Keratinocyte (primary cell): Measurements from ENCODE around the gene FBXO47. TPM values are rescaled to one million over a fixed set of nuclear protein-coding genes. Genes with fewer than 3 reads are reported as not detected.

Experiments used
- DNase-seq: peaks from one replicate; pipeline ENCODE4 v3.0.0-alpha.2; 2011; ENCODE audit warnings: low read depth, missing footprints, low spot score
- FAIRE-seq: peaks from 2 replicates; lab custom pipeline; 2011; peaks lifted over from hg19 to GRCh38; lab: Jason Lieb, UNC
- H2AFZ ChIP-seq: 2 replicates; pipeline ENCODE4 v1.6.0; 2012; ENCODE audit warnings: low read length, control low read depth, inconsistent platforms; ENCODE audit not compliant: control insufficient read depth
- H3K27ac ChIP-seq: 2 replicates; pipeline ENCODE4 v1.5.1; 2011; ENCODE audit warnings: low read length; ENCODE audit not compliant: control insufficient read depth, insufficient read depth
- H3K27me3 ChIP-seq: 3 replicates; pipeline ENCODE4 v1.6.0; 2011; ENCODE audit warnings: low read length; ENCODE audit not compliant: control insufficient read depth, insufficient read depth; ENCODE audit errors: extremely low read depth
- H3K36me3 ChIP-seq, 2 experiments: 2 replicates in 1 of 2; 3 replicates in 1 of 2; pipeline ENCODE4 v1.5.1; 2011; ENCODE audit warnings: low read length in 2 of 2, mild to moderate bottlenecking in 1 of 2; ENCODE audit not compliant: control insufficient read depth in 2 of 2, insufficient read depth in 2 of 2; ENCODE audit errors: extremely low read depth in 1 of 2
- H3K4me1 ChIP-seq: 3 replicates; pipeline ENCODE4 v1.5.1; 2011; ENCODE audit warnings: low read length; ENCODE audit not compliant: control insufficient read depth, insufficient read depth; ENCODE audit errors: extremely low read depth
- H3K4me2 ChIP-seq: 3 replicates; pipeline ENCODE4 v1.6.0; 2011; ENCODE audit warnings: low read depth, low read length; ENCODE audit not compliant: control insufficient read depth, insufficient read depth; ENCODE audit errors: extremely low read depth
- H3K4me3 ChIP-seq, 3 experiments: fragments of 200-600 bp in 1 of 3; sonication (generic) in 1 of 3; 2 replicates in 2 of 3; 3 replicates in 1 of 3; pipeline ENCODE4 v1.5.1; 2011 to 2016; ENCODE audit warnings: low read length in 3 of 3, mild to moderate bottlenecking in 3 of 3, control low read depth in 2 of 3, inconsistent platforms in 1 of 3, low read depth in 1 of 3, mixed read lengths in 1 of 3, mixed run types in 1 of 3, moderate library complexity in 1 of 3; ENCODE audit not compliant: control insufficient read depth in 2 of 3, insufficient read depth in 2 of 3; ENCODE audit errors: extremely low read depth in 1 of 3
- H3K79me2 ChIP-seq: 2 replicates; pipeline ENCODE4 v1.6.0; 2012; ENCODE audit warnings: low read length; ENCODE audit not compliant: control insufficient read depth, insufficient read depth
- H3K9ac ChIP-seq: 3 replicates; pipeline ENCODE4 v1.6.0; 2011; ENCODE audit warnings: low read length; ENCODE audit not compliant: control insufficient read depth, insufficient read depth; ENCODE audit errors: extremely low read depth
- H3K9me1 ChIP-seq: 3 replicates; pipeline ENCODE4 v1.6.0; 2011; ENCODE audit warnings: low read length; ENCODE audit not compliant: control insufficient read depth, insufficient read depth; ENCODE audit errors: extremely low read depth
- H3K9me3 ChIP-seq: 2 replicates; pipeline ENCODE4 v1.5.1; 2012; ENCODE audit warnings: low read depth, low read length; ENCODE audit not compliant: control insufficient read depth
- H4K20me1 ChIP-seq: 3 replicates; pipeline ENCODE4 v1.6.0; 2011; ENCODE audit warnings: low read length; ENCODE audit not compliant: control insufficient read depth, insufficient read depth; ENCODE audit errors: extremely low read depth
- EZH2 ChIP-seq: IDR thresholded peaks from one replicate; pipeline ENCODE4 v1.6.1; 2012; ENCODE audit warnings: inconsistent platforms, mild to moderate bottlenecking, low read length, moderate library complexity
- dilution Hi-C: fragments of 300-500 bp; cut with MboI; formaldehyde crosslinking; loops from one replicate; pipeline ENCODE4 v1.7.0; 2020; ENCODE audit warnings: low sequenced_read_pairs; ENCODE audit not compliant: extremely low pct_ligation_motif_present
- polyA plus RNA-seq, 5 experiments: library from polyadenylated mRNA; depleted of rRNA in 3 of 5; stranded (reverse) in 3 of 5; stranded (forward) in 1 of 5; unstranded in 1 of 5; fragments of >200 nt; gene quantifications; 1 replicate in 1 of 5; 2 replicates in 3 of 5; 3 replicates in 1 of 5; pipeline versions ENCODE4 v1.2.1 to v1.2.3, GENCODE V29; 2011 to 2012; ENCODE audit warnings: missing spikeins in 2 of 5, low read depth in 1 of 5, low replicate concordance in 1 of 5
- TF ChIP-seq, protein P1 (sequence below), 3 experiments: IDR thresholded peaks in 1 of 3; conservative IDR thresholded peaks in 1 of 3; optimal IDR thresholded peaks in 1 of 3; 2 replicates in 2 of 3; 3 replicates in 1 of 3; pipeline versions ENCODE3 to v1.5.1; 2011; ENCODE audit warnings: low read length in 3 of 3, mild to moderate bottlenecking in 3 of 3, moderate library complexity in 2 of 3, control low read depth in 1 of 3, inconsistent platforms in 1 of 3; ENCODE audit not compliant: insufficient read depth in 2 of 3; ENCODE audit errors: extremely low read depth in 1 of 3

The FBXO47 gene
- polyA plus RNA-seq, 1 donor (not counting 4 experiments of a cell fraction or from before 2014, with no cell fraction given): not detected

DNA sequence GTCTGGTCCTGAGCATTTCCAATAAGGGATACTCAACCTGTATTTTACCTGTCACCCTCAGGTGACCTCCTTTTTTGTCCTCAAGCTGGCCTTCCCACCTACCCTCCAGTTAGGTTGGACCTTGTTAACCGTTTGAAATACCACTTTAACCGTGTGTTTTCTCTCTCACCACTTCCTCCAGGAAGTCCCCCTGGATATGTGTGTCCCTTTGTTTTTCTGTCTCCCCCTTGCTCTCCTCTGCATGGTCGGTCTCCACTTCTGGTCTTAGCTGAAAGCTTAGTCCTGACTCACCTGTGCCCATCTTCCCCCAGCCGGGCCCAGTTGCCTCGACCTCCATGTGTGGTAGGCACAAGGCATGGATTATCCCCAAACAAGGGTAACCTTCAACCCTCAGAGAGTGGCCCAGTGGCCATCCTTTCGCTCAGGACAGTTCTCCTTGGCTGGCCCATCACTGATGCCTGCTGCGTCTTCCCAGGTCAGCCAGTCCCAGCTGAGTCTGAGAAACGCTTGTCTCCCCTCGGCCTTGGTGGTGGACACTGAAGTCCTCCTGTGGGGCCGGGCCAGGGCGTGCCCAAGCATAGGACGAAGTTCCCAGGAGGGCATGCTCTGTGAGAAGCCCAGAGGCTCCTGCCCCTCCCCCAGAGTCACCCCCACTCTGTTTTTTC is 77.3 kb downstream of the FBXO47 start:
- Histone ChIP-seq H3K4me2 (no peak overlapping the region), H3K27ac (no peak overlapping the region), H3K4me1 (no peaks in the 10 kb centered on the region), H3K36me3 (peaks cover 55 to 66% of the 10 kb centered on the region in 2 experiments), H4K20me1 (peaks cover 6% of the 10 kb centered on the region), H3K4me3 (no peak overlapping the region), H3K9me3 (no peaks in the 10 kb centered on the region), H3K9me1 (no peaks in the 10 kb centered on the region), H3K27me3 (no peaks in the 10 kb centered on the region), H3K9ac (no peak overlapping the region), H3K79me2 (peaks cover 51% of the 10 kb centered on the region), H2AFZ (no peak overlapping the region)
- FAIRE-seq (no peak), DNase-seq (no peak)
- dilution Hi-C loops: no loop called here
- TF ChIP-seq, protein P1, sequence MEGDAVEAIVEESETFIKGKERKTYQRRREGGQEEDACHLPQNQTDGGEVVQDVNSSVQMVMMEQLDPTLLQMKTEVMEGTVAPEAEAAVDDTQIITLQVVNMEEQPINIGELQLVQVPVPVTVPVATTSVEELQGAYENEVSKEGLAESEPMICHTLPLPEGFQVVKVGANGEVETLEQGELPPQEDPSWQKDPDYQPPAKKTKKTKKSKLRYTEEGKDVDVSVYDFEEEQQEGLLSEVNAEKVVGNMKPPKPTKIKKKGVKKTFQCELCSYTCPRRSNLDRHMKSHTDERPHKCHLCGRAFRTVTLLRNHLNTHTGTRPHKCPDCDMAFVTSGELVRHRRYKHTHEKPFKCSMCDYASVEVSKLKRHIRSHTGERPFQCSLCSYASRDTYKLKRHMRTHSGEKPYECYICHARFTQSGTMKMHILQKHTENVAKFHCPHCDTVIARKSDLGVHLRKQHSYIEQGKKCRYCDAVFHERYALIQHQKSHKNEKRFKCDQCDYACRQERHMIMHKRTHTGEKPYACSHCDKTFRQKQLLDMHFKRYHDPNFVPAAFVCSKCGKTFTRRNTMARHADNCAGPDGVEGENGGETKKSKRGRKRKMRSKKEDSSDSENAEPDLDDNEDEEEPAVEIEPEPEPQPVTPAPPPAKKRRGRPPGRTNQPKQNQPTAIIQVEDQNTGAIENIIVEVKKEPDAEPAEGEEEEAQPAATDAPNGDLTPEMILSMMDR (optimal IDR thresholded peaks at IDR 0.05 in 1 of 3, IDR thresholded peaks at IDR 0.05 in 1 of 3, conservative IDR thresholded peaks at IDR 0.05 in 1 of 3; ENCODE audit: extremely low read depth in 1 of 3, insufficient read depth in 2 of 3, low read length in 3 of 3): no peak
- TF ChIP-seq EZH2: no peak

DNA sequence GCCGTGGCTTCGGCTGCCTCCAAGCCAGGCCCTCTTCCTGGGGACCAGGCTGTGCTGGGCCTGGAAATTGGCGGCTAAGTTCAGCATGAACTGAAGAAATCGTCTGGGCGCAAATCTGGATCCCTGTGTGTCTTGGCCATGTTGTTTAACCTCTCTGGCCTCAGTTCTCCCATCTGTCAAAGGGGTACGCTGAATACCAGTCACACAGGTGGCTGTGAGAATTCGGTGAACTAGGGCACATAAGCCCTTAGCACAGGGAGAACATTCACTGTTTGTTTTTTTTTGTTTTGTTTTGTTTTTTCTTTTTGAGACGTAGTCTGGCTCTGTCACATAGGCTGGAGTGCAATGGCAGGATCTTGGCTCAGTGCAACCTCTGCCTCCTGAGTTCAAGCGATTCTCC is 78.4 kb downstream of the FBXO47 start:
- H3K9me1 ChIP-seq: no peaks in the 10 kb centered on the region
- dilution Hi-C loops: no loop called here
- H3K4me1 ChIP-seq: peaks cover 3% of the 10 kb centered on the region
- no peak overlapping the region for H3K9ac ChIP-seq
- no peak for TF ChIP-seq EZH2
- TF ChIP-seq, protein P1 (optimal IDR thresholded peaks at IDR 0.05 in 1 of 3, IDR thresholded peaks at IDR 0.05 in 1 of 3, conservative IDR thresholded peaks at IDR 0.05 in 1 of 3; ENCODE audit: extremely low read depth in 1 of 3, insufficient read depth in 2 of 3, low read length in 3 of 3): no peak
- H2AFZ ChIP-seq: no peak overlapping the region
- no peak overlapping the region for H3K4me3 ChIP-seq
- peaks cover 6% of the 10 kb centered on the region for H4K20me1 ChIP-seq
- DNase-seq (no peak), FAIRE-seq (no peak)
- H3K79me2 ChIP-seq: peaks cover 59% of the 10 kb centered on the region
- H3K27ac ChIP-seq: no peak overlapping the region
- no peak overlapping the region for H3K4me2 ChIP-seq
- H3K9me3 ChIP-seq: no peaks in the 10 kb centered on the region
- peaks cover 51 to 60% of the 10 kb centered on the region in 2 experiments for H3K36me3 ChIP-seq
- no peaks in the 10 kb centered on the region for H3K27me3 ChIP-seq
